ENCODE data around the gene NAALADL2. TPM values are rescaled to one million over a fixed set of nuclear protein-coding genes. Genes with fewer than 3 reads are reported as not detected.
"Not testable (repeated sequence)": the region's sequence is repeated elsewhere in the genome, so short reads cannot be mapped to it uniquely, and the experiment has no call there.

NAALADL2 gene
- total RNA-seq, 1 donor from 2014 or later = 36.9 TPM

DNA sequence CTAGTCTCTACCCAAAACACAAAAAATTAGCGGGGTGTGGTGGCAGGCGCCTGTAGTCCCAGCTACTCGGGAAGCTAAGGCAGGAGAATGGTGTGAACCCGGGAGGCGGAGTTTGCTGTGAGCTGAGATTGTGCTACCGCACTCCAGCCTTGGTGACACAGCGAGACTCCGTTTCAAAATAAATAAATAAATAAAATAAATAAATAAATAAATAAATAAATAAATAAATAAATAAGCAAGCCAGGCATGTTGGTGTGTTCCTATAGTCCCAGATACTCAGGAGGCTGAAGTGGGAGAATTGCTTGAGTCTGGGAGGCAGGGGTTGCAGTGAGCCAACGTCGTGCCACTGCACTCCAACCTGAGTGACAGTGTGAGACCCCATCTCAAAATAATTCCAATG is 314.0 kb downstream of the NAALADL2 start:
- DNase-seq (ENCODE audit: low spot score); intact Hi-C loops (cut with DNase I); ATAC-seq: not testable (repeated sequence)

DNA sequence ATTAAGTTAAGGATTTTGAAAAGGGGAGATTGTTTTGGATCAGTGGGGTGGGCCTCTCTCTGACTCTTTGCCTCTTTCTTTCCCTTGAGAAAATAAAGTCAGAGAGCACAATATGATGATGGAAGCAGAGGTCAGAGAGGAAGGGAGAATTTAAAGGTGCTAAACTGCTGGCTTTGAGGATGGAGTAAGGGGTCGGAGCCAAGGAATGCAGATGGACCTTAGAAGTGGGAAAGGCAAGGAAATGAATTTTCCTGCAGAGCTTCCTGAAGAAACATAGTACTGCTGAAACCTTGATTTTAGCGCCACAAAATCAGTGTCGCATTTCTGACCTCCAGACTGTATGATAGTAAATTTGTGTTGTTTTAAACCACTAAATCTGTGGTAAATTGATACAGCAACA is 317.4 kb downstream of the NAALADL2 start:
- intact Hi-C loops (cut with DNase I) = no loop called here
- ATAC-seq (no peak), DNase-seq (ENCODE audit: low spot score) (no peak)

- intact Hi-C loops (cut with DNase I) = no loop called here
- DNase-seq (ENCODE audit: low spot score) = no peak
- no peak for ATAC-seq
Measured at GRCh38 chr3:175179055-175179454, 319.9 kb downstream of the NAALADL2 start.

- ATAC-seq = no peak
- DNase-seq (ENCODE audit: low spot score) = no peak
- intact Hi-C loops (cut with DNase I) = no loop called here
Measured at GRCh38 chr3:175184392-175184791, 325.3 kb downstream of the NAALADL2 start.

GRCh38 chr3:175185903-175186302 is 326.8 kb downstream of the NAALADL2 start:
- ATAC-seq (no peak), DNase-seq (ENCODE audit: low spot score) (no peak)
- intact Hi-C loops (cut with DNase I) = no loop called here

DNA sequence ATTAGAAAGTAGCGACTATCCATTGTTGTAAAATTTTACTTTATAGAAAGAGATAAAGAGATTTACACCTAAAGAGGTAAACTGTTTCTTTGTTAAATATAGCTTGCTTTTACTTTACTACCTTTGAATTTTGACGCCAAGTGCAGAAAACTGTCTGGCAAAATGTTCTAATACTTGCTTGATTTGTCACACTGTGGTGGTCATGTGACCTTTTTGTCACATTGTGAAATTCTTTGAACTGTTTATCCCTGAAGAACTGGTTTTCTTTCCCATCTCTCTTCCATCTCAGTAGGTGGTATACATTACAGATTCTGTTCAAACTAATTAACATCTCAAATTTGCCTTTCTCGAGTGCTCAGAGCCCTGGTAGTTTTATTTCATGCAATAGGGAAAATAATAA is 327.4 kb downstream of the NAALADL2 start:
- intact Hi-C loops (cut with DNase I) = no loop called here
- ATAC-seq (no peak), DNase-seq (ENCODE audit: low spot score) (no peak)

- intact Hi-C loops (cut with DNase I) = no loop called here
- DNase-seq (ENCODE audit: low spot score) (no peak), ATAC-seq (no peak)
Measured at GRCh38 chr3:175187586-175187985, 328.5 kb downstream of the NAALADL2 start.

DNA sequence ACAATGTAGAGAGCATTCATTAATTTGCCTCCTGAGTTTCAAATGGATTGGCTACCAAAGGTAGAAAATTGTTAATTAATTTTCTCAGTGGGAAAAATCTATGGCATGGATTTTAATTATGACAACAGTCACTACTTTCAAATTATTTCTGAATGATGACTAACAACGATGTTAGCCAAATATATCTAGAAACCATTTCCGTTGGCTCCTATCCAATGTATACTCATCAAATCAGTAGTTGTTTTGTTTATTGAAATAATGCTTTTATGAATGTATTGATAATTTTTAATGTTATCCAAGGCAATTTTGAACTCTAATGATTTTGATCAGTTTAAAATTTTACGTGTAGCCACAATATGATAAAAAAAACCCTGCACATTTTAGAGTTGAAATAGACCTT is 333.4 kb downstream of the NAALADL2 start:
- DNase-seq (ENCODE audit: low spot score) (no peak), ATAC-seq (no peak)
- intact Hi-C loops (cut with DNase I) = no loop called here

DNA sequence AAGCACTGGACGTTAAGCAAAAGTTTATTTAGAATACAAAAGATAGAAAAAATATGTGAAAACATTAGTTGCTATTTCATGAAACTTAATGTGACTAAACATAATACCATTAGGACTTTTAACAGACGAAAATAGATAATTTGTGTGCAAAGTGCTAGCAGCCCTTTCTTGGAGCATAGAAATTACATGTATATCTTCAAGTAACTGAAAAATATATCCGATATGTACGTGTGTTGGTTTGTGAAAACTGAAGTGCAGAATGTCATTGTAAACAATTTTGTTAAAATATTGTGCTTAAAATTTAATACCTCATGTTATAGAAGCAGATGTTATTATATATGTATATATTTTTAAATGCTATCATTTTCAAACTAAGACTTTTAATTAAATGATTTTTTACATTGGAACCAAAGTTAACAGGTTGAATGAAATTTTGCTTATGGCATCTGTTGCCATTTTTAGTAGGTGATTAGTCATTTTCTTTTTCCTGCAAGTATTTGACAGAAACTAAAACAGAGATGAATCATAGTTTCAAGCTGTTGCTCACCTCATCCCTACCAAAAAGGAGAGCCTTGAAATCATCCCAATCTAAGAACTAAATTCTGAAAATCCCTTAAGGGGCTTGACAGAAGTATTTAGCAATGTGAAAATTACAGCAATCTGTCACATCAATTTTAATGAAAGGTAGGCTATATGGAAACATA is 334.8 kb downstream of the NAALADL2 start:
- DNase-seq (ENCODE audit: low spot score) = no peak
- no peak for ATAC-seq
- intact Hi-C loops (cut with DNase I) = no loop called here

- intact Hi-C loops (cut with DNase I) = no loop called here
- DNase-seq (ENCODE audit: low spot score) (no peak), ATAC-seq (no peak)
Measured at GRCh38 chr3:175198991-175199783, 340.1 kb downstream of the NAALADL2 start.

- intact Hi-C loops (cut with DNase I) = no loop called here
- no peak for DNase-seq (ENCODE audit: low spot score)
- no peak for ATAC-seq
Measured at GRCh38 chr3:175199961-175200360, 340.8 kb downstream of the NAALADL2 start.

DNA sequence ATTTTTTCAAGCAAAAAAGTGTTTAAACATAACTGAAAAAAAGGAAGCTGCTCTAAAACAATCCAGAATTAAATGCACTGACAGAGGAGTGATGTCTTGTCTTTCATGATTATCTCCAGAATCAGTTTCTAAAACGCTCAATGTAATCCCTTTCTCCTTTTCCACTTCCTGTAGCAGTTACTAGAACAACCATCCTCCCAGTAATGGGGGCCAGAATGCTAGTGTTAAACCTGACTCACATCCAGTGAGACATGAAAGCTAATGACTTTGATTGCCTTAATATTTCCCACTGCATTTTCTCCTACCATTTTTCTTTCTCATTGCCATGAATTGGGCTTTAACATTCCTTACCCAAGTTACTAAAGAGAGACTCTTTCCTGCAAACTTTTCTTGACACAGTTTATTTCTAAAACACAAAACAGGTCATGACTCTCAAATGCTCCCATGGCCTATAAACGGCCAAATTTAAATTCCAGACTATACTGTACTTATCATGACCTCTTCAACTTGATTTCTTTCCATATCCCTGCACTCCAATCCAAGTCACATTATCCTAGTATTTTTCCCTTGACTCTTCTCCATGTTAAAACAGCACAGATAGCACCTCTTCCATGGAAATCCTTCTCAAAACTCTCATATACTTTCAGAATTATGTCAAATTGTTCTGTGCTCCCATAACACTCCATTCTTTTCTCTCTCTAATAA is 341.4 kb downstream of the NAALADL2 start:
- DNase-seq (ENCODE audit: low spot score) = no peak
- ATAC-seq = no peak
- intact Hi-C loops (cut with DNase I) = no loop called here

DNA sequence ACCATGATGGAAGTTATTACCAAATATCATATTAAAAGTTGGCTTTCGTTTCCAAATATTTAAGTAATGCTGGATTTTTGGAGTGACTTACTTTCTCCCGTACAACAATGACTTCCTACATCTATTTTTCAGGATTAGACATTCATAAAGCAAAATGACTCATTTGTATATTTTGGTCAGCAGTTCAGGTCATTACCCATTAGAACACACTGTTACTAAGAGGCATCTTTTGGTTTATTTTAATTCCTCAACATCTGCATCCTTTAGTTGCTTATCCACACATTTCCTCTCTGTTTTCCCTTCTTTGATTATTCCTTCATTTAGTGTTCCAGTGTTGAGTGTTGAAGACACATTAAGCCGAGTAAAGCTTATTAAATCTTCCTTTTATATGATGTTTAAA is 348.2 kb downstream of the NAALADL2 start:
- ATAC-seq (no peak), DNase-seq (ENCODE audit: low spot score) (no peak)
- intact Hi-C loops (cut with DNase I) = no loop called here

GRCh38 chr3:175208326-175208725 is 349.2 kb downstream of the NAALADL2 start:
- ATAC-seq = no peak
- no peak for DNase-seq (ENCODE audit: low spot score)
- intact Hi-C loops (cut with DNase I) = no loop called here

- DNase-seq (ENCODE audit: low spot score) (no peak), ATAC-seq (no peak)
- intact Hi-C loops (cut with DNase I) = no loop called here
Measured at GRCh38 chr3:175211466-175211865, 352.3 kb downstream of the NAALADL2 start.

- ATAC-seq (no peak), DNase-seq (ENCODE audit: low spot score) (no peak)
- intact Hi-C loops (cut with DNase I) = no loop called here
Measured at GRCh38 chr3:175212896-175213295, 353.8 kb downstream of the NAALADL2 start.

DNA sequence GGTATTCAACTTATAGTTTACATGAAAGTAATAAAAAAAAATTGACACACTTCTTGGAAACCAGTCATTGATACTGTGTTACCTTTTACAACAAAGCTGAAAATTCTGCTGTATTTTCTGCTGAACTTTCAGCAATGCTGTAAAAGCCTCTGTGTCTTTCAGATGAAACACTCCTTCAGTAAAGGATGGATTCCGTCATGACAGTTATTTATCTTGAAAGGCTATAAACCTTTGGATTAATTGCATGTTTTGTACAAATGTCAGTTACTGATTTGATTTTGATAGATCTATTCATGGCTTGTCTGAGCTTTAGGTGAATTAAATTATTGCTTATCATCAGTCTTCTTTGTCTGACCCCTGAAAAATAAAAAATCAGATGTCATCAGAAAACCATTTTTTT is 355.1 kb downstream of the NAALADL2 start:
- no peak for DNase-seq (ENCODE audit: low spot score)
- ATAC-seq = no peak
- intact Hi-C loops (cut with DNase I) = no loop called here

DNA sequence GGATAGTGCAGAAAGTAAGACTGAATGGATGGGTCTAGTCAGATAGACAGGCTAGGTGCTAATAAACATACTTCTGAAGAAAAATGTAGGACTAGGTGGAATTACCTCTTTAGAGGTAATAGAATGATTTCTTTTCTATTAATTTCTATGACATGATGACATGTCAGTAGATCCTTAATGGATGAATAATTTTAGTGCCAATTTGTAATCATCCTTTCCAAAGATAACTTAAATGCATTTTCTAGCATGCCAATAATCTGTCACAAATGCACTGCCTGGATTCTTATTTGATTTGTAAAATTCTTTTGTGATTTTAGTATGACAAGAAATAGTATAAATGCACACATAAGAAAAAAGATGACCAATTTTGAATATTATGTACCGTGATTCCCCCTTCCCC is 356.7 kb downstream of the NAALADL2 start:
- ATAC-seq = no peak
- intact Hi-C loops (cut with DNase I) = no loop called here
- DNase-seq (ENCODE audit: low spot score) = no peak

- ATAC-seq (no peak), DNase-seq (ENCODE audit: low spot score) (no peak)
- intact Hi-C loops (cut with DNase I) = no loop called here
Measured at GRCh38 chr3:175222356-175222755, 363.2 kb downstream of the NAALADL2 start.

- intact Hi-C loops (cut with DNase I) = no loop called here
- ATAC-seq (no peak), DNase-seq (ENCODE audit: low spot score) (no peak)
Measured at GRCh38 chr3:175224051-175224450, 364.9 kb downstream of the NAALADL2 start.
